WTC11 (cell line): ENCODE data around the gene FGF6. TPM values are rescaled to one million over a fixed set of nuclear protein-coding genes. Genes with fewer than 3 reads are reported as not detected.

Source experiments
- ATAC-seq: fragments of 200-7000 bp; cut with Tn5 transposase; 2 replicates; pipeline ENCODE4 v1.10.0; 2021; ENCODE audit warnings: mild to moderate bottlenecking, moderate library complexity
- CTCF ChIA-PET: fragments of 300-600 bp; sonication (Branson Sonifier 250); formaldehyde crosslinking; loops from one replicate; lab custom pipeline; 2021; ENCODE audit warnings: antibody characterized with exemption; lab: Charles Lee
- POLR2A ChIA-PET: fragments of 350-600 bp; sonication (Branson Sonifier 250); formaldehyde crosslinking; loops from one replicate; lab custom pipeline; 2021; ENCODE audit warnings: antibody characterized with exemption; lab: Charles Lee
- DNase-seq: peaks from one replicate; pipeline ENCODE4 v3.0.0; 2021; ENCODE audit warnings: low spot score
- H3K27ac Mint-ChIP-seq: 2 replicates; pipeline ENCODE4 v1.8.0; 2021; ENCODE audit warnings: mixed read lengths
- H3K27me3 Mint-ChIP-seq: 2 replicates; pipeline ENCODE4 v1.8.0; 2021; ENCODE audit warnings: low read depth, mild to moderate bottlenecking, moderate library complexity, mixed read lengths
- H3K36me3 Mint-ChIP-seq: 2 replicates; pipeline ENCODE4 v1.8.0; 2021; ENCODE audit warnings: mixed read lengths
- H3K4me1 Mint-ChIP-seq: 2 replicates; pipeline ENCODE4 v1.8.0; 2022; ENCODE audit warnings: mixed read lengths
- H3K4me3 Mint-ChIP-seq: 2 replicates; pipeline ENCODE4 v1.8.0; 2021; ENCODE audit warnings: mild to moderate bottlenecking, moderate library complexity, mixed read lengths
- H3K9me3 Mint-ChIP-seq: 2 replicates; pipeline ENCODE4 v1.8.0; 2021; ENCODE audit warnings: mixed read lengths
- ELF4 ChIP-seq: sonication (generic); formaldehyde crosslinking; IDR thresholded peaks from 2 replicates; pipeline ENCODE4 v1.8.1; 2022; ENCODE audit warnings: low read depth, mild to moderate bottlenecking, moderate library complexity, missing genetic modification reagents
- ESRRA ChIP-seq: sonication (generic); formaldehyde crosslinking; IDR thresholded peaks from 2 replicates; pipeline ENCODE4 v1.8.1; 2022; ENCODE audit warnings: mild to moderate bottlenecking, missing genetic modification reagents, borderline replicate concordance
- FOXJ3 ChIP-seq: sonication (generic); formaldehyde crosslinking; IDR thresholded peaks from 2 replicates; pipeline ENCODE4 v1.9.0; 2021; ENCODE audit warnings: missing genetic modification reagents, mild to moderate bottlenecking, borderline replicate concordance
- MXD4 ChIP-seq: fragments of 250-450 bp; sonication (Bioruptor Pico); IDR thresholded peaks from 2 replicates; pipeline ENCODE4 v1.8.0; 2021; ENCODE audit warnings: mild to moderate bottlenecking, moderate library complexity, borderline replicate concordance
- NR1H2 ChIP-seq: sonication (generic); formaldehyde crosslinking; IDR thresholded peaks from 2 replicates; pipeline ENCODE4 v1.9.0; 2021; ENCODE audit warnings: mild to moderate bottlenecking, moderate library complexity, missing genetic modification reagents
- SMAD4 ChIP-seq: sonication (generic); formaldehyde crosslinking; IDR thresholded peaks from 2 replicates; pipeline ENCODE4 v1.8.0; 2022; ENCODE audit warnings: mild to moderate bottlenecking, missing genetic modification reagents
- SOX15 ChIP-seq: fragments of 250-450 bp; sonication (Bioruptor Pico); IDR thresholded peaks from 2 replicates; pipeline ENCODE4 v1.9.0; 2021; ENCODE audit warnings: mild to moderate bottlenecking
- TEAD4 ChIP-seq: sonication (generic); formaldehyde crosslinking; IDR thresholded peaks from 2 replicates; pipeline ENCODE4 v1.8.0; 2022; ENCODE audit warnings: mild to moderate bottlenecking, missing genetic modification reagents
- ZNF121 ChIP-seq: sonication (generic); formaldehyde crosslinking; IDR thresholded peaks from 2 replicates; pipeline ENCODE4 v1.8.0; 2023; ENCODE audit warnings: missing genetic modification reagents
- ZNF232 ChIP-seq: sonication (generic); formaldehyde crosslinking; IDR thresholded peaks from 2 replicates; pipeline ENCODE4 v1.8.0; 2022; ENCODE audit warnings: mild to moderate bottlenecking, missing genetic modification reagents
- ZNF396 ChIP-seq: fragments of 250-450 bp; sonication (Bioruptor Pico); IDR thresholded peaks from 2 replicates; pipeline ENCODE4 v1.8.0; 2021; ENCODE audit warnings: mild to moderate bottlenecking, moderate library complexity, borderline replicate concordance
- ZNF423 ChIP-seq: fragments of 250-450 bp; sonication (Bioruptor Pico); IDR thresholded peaks from 2 replicates; pipeline ENCODE4 v2.1.2; 2022; ENCODE audit warnings: mild to moderate bottlenecking, moderate library complexity
- ZNF671 ChIP-seq: fragments of 250-450 bp; sonication (Bioruptor Pico); IDR thresholded peaks from 2 replicates; pipeline ENCODE4 v1.8.0; 2021; ENCODE audit warnings: mild to moderate bottlenecking
- total RNA-seq: library from RNA; stranded (reverse); gene quantifications from 3 replicates; pipeline ENCODE4 v1.2.3, GENCODE V29; 2021
- TF ChIP-seq, protein P1 (sequence below): fragments of 200-600 bp; IDR thresholded peaks from 2 replicates; pipeline ENCODE4 v1.8.0; 2022; ENCODE audit warnings: antibody characterized with exemption
- TF ChIP-seq, protein P2 (sequence below): sonication (generic); formaldehyde crosslinking; IDR thresholded peaks from 2 replicates; pipeline ENCODE4 v1.8.1; 2023; ENCODE audit warnings: mild to moderate bottlenecking, missing genetic modification reagents
- TF ChIP-seq, protein P3 (sequence below): sonication (generic); formaldehyde crosslinking; IDR thresholded peaks from 2 replicates; pipeline ENCODE4 v1.8.1; 2022; ENCODE audit warnings: low read depth, mild to moderate bottlenecking, moderate library complexity, missing genetic modification reagents, borderline replicate concordance
- TF ChIP-seq, protein P4 (sequence below): sonication (generic); formaldehyde crosslinking; IDR thresholded peaks from 2 replicates; pipeline ENCODE4 v1.8.1; 2022; ENCODE audit warnings: mild to moderate bottlenecking, moderate library complexity, missing genetic modification reagents
- TF ChIP-seq, protein P5 (sequence below): fragments of 250-450 bp; sonication (Bioruptor Pico); IDR thresholded peaks from 2 replicates; pipeline ENCODE4 v1.8.0; 2021; ENCODE audit warnings: mild to moderate bottlenecking
- TF ChIP-seq, protein P6 (sequence below): fragments of 250-450 bp; sonication (Bioruptor Pico); IDR thresholded peaks from 2 replicates; pipeline ENCODE4 v1.9.0; 2021; ENCODE audit warnings: mild to moderate bottlenecking, borderline replicate concordance

Gene FGF6
- total RNA-seq, 1 experiment from 2014 or later: not detected

DNA sequence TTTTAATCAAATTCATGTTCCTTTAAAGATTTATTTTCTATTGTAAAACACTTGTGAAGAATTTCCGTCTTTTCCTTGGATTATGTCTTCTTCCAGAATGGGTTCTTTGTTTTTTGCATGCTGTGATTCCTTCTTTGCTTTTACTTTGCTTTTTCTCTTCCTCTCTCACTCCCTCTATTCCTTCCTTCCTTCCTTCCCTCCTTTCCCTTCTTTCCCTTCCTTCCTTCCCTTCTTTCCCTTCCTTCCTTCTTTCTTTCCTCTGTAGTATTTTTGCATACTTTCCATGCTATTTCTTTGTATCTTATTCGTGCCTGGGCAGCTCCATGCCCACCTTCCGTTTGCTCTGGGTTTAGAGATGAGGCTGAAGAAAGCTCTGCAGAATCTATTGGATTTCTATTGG is 44.5 kb downstream of the FGF6 start:
- no peak for ATAC-seq
- Mint-ChIP-seq H3K4me3 (no peak overlapping the region), H3K27me3 (peaks cover 4% of the 10 kb centered on the region), H3K27ac (no peak overlapping the region), H3K36me3 (0 out of 2 replicates have a peak, but pooled peaks cover 6% of the 10 kb centered on the region), H3K4me1 (0 out of 2 replicates have a peak, but pooled peaks cover 2% of the 10 kb centered on the region), H3K9me3 (peaks cover 14% of the 10 kb centered on the region)
- ChIA-PET POLR2A (no interaction called here), CTCF (interaction anchor here (1.4 kb wide), 1 partner anchor 18 kb away, joined by 4 read pairs; no protein-coding TSS in a partner anchor)
- DNase-seq: no peak
- TF ChIP-seq SOX15 (CRISPR knock-in tag): no peak

DNA sequence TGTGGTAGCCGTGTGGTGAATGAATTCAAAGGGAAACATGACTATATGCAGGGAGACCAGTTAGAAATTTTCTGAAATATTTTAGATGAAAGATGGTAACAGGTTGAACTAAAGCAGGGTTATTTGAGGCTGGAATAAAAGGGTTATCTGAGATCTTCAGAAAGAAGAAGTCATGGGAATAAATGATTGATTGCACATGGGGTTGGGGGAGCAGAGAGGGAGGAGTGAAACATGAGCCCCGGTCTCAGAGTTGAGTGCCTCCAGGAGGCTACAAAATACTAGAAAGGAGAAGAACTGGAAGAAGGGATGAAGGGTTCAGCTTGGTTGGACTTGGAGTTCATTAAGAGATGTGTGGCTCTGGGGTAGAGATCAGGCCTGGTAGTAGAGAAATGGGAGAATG is 49.8 kb downstream of the FGF6 start:
- TF ChIP-seq ZNF423 (CRISPR knock-in tag) (no peak), ZNF232 (CRISPR knock-in tag) (no peak), ESRRA (CRISPR knock-in tag) (no peak), FOXJ3 (CRISPR knock-in tag) (no peak), ZNF396 (CRISPR knock-in tag) (no peak), ELF4 (CRISPR knock-in tag) (no peak), SMAD4 (CRISPR knock-in tag) (no peak)
- TF ChIP-seq, protein P1, sequence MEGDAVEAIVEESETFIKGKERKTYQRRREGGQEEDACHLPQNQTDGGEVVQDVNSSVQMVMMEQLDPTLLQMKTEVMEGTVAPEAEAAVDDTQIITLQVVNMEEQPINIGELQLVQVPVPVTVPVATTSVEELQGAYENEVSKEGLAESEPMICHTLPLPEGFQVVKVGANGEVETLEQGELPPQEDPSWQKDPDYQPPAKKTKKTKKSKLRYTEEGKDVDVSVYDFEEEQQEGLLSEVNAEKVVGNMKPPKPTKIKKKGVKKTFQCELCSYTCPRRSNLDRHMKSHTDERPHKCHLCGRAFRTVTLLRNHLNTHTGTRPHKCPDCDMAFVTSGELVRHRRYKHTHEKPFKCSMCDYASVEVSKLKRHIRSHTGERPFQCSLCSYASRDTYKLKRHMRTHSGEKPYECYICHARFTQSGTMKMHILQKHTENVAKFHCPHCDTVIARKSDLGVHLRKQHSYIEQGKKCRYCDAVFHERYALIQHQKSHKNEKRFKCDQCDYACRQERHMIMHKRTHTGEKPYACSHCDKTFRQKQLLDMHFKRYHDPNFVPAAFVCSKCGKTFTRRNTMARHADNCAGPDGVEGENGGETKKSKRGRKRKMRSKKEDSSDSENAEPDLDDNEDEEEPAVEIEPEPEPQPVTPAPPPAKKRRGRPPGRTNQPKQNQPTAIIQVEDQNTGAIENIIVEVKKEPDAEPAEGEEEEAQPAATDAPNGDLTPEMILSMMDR: no peak
- TF ChIP-seq, protein P2, sequence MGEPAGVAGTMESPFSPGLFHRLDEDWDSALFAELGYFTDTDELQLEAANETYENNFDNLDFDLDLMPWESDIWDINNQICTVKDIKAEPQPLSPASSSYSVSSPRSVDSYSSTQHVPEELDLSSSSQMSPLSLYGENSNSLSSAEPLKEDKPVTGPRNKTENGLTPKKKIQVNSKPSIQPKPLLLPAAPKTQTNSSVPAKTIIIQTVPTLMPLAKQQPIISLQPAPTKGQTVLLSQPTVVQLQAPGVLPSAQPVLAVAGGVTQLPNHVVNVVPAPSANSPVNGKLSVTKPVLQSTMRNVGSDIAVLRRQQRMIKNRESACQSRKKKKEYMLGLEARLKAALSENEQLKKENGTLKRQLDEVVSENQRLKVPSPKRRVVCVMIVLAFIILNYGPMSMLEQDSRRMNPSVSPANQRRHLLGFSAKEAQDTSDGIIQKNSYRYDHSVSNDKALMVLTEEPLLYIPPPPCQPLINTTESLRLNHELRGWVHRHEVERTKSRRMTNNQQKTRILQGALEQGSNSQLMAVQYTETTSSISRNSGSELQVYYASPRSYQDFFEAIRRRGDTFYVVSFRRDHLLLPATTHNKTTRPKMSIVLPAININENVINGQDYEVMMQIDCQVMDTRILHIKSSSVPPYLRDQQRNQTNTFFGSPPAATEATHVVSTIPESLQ: no peak
- TF ChIP-seq, protein P3, sequence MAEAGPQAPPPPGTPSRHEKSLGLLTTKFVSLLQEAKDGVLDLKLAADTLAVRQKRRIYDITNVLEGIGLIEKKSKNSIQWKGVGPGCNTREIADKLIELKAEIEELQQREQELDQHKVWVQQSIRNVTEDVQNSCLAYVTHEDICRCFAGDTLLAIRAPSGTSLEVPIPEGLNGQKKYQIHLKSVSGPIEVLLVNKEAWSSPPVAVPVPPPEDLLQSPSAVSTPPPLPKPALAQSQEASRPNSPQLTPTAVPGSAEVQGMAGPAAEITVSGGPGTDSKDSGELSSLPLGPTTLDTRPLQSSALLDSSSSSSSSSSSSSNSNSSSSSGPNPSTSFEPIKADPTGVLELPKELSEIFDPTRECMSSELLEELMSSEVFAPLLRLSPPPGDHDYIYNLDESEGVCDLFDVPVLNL (CRISPR knock-in tag): no peak
- TF ChIP-seq, protein P4, sequence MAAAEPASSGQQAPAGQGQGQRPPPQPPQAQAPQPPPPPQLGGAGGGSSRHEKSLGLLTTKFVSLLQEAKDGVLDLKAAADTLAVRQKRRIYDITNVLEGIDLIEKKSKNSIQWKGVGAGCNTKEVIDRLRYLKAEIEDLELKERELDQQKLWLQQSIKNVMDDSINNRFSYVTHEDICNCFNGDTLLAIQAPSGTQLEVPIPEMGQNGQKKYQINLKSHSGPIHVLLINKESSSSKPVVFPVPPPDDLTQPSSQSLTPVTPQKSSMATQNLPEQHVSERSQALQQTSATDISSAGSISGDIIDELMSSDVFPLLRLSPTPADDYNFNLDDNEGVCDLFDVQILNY (CRISPR knock-in tag): no peak
- Mint-ChIP-seq H3K4me1 (no peaks in the 10 kb centered on the region), H3K4me3 (no peak overlapping the region), H3K9me3 (0 out of 2 replicates have a peak, but pooled peaks cover 4% of the 10 kb centered on the region), H3K36me3 (no peaks in the 10 kb centered on the region), H3K27ac (no peak overlapping the region), H3K27me3 (peaks cover 10% of the 10 kb centered on the region)
- ChIA-PET POLR2A (no interaction called here), CTCF (no interaction called here)
- ATAC-seq: no peak
- no peak for DNase-seq

DNA sequence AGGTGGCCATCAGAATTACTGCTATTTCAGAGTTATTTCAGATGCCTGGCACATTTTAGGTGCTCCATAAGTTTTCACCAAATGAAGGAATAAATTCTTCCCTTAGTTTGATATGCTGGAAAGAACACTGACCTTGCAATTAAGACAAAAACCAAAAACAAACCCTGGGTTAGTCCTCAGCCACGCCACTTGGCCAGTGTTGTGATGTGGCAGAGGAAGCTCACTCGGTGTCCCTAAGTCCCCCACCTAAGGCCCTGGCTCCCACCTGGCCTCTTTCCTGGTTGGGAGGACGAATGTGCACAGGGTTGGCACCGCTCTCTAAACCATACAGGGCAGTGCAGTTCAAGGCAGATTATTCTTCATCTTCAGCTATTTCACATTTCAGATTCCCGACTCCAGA is 52.4 kb downstream of the FGF6 start:
- Mint-ChIP-seq H3K4me3 (no peak overlapping the region), H3K27ac (no peak overlapping the region), H3K4me1 (no peaks in the 10 kb centered on the region), H3K27me3 (peaks cover 10% of the 10 kb centered on the region), H3K36me3 (no peaks in the 10 kb centered on the region), H3K9me3 (0 out of 2 replicates have a peak, but pooled peaks cover 4% of the 10 kb centered on the region)
- ATAC-seq (no peak), DNase-seq (no peak)
- POLR2A ChIA-PET: no interaction called here
- CTCF ChIA-PET: interaction anchor here (1.1 kb wide), 1 partner anchor 40 kb away, joined by 3 read pairs; no protein-coding TSS in a partner anchor
- TF ChIP-seq MXD4 (CRISPR knock-in tag) (no peak), TEAD4 (CRISPR knock-in tag) (no peak), NR1H2 (CRISPR knock-in tag) (no peak), ZNF121 (CRISPR knock-in tag) (no peak), ZNF671 (CRISPR knock-in tag) (no peak)
- TF ChIP-seq, protein P5, sequence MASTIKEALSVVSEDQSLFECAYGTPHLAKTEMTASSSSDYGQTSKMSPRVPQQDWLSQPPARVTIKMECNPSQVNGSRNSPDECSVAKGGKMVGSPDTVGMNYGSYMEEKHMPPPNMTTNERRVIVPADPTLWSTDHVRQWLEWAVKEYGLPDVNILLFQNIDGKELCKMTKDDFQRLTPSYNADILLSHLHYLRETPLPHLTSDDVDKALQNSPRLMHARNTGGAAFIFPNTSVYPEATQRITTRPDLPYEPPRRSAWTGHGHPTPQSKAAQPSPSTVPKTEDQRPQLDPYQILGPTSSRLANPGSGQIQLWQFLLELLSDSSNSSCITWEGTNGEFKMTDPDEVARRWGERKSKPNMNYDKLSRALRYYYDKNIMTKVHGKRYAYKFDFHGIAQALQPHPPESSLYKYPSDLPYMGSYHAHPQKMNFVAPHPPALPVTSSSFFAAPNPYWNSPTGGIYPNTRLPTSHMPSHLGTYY: no peak
- TF ChIP-seq, protein P6, sequence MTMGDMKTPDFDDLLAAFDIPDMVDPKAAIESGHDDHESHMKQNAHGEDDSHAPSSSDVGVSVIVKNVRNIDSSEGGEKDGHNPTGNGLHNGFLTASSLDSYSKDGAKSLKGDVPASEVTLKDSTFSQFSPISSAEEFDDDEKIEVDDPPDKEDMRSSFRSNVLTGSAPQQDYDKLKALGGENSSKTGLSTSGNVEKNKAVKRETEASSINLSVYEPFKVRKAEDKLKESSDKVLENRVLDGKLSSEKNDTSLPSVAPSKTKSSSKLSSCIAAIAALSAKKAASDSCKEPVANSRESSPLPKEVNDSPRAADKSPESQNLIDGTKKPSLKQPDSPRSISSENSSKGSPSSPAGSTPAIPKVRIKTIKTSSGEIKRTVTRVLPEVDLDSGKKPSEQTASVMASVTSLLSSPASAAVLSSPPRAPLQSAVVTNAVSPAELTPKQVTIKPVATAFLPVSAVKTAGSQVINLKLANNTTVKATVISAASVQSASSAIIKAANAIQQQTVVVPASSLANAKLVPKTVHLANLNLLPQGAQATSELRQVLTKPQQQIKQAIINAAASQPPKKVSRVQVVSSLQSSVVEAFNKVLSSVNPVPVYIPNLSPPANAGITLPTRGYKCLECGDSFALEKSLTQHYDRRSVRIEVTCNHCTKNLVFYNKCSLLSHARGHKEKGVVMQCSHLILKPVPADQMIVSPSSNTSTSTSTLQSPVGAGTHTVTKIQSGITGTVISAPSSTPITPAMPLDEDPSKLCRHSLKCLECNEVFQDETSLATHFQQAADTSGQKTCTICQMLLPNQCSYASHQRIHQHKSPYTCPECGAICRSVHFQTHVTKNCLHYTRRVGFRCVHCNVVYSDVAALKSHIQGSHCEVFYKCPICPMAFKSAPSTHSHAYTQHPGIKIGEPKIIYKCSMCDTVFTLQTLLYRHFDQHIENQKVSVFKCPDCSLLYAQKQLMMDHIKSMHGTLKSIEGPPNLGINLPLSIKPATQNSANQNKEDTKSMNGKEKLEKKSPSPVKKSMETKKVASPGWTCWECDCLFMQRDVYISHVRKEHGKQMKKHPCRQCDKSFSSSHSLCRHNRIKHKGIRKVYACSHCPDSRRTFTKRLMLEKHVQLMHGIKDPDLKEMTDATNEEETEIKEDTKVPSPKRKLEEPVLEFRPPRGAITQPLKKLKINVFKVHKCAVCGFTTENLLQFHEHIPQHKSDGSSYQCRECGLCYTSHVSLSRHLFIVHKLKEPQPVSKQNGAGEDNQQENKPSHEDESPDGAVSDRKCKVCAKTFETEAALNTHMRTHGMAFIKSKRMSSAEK (CRISPR knock-in tag): no peak
